NCI-H1105 treated with DMSO at 0.1 percent for 48 hours (cell line): ENCODE data around the gene FAN1.
A peak's percentile ranks its signal among the peaks of the same experiment; 100 is the strongest.
"Not testable (repeated sequence)": the region's sequence is repeated elsewhere in the genome, so short reads cannot be mapped to it uniquely, and the experiment has no call there.

Experiments used
- DNase-seq: peaks from one replicate; lab custom pipeline; 2025; lab: John Stamatoyannopoulos, UW

Gene FAN1

GRCh38 chr15:30903497-30904187, at the start of gene FAN1:
Gene FAN1 (plus strand): TSS chr15:30903915. CDS start chr15:30904664, 749 bp downstream.
- DNase-seq: peak; percentile 77

GRCh38 chr15:30859091-30859874, 44.4 kb upstream of the FAN1 start:
- DNase-seq: no peak

GRCh38 chr15:30865257-30865656, 38.5 kb upstream of the FAN1 start:
- DNase-seq: no peak

DNA sequence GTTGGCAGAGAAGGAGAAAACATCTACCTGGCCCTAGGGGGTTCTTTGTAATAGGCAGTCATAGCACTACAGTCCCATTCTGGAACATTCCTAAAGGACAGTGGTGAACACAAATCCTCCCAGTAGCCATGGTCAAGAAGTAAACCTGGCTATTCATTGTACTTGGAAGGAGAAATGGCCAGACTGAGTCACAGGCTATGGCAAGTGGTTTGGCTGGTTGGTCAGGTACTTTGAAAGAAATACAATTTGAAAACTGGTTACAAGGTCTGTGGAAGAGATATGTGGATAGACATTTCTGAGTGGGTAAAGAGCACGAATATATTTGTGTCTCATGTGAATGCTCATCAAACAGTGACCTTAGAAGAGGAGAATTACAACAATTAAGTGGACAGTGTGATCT, 33.0 kb upstream of the FAN1 start:
- DNase-seq: no peak

- DNase-seq: no peak
Measured at GRCh38 chr15:30872341-30872748, 31.4 kb upstream of the FAN1 start.

DNA sequence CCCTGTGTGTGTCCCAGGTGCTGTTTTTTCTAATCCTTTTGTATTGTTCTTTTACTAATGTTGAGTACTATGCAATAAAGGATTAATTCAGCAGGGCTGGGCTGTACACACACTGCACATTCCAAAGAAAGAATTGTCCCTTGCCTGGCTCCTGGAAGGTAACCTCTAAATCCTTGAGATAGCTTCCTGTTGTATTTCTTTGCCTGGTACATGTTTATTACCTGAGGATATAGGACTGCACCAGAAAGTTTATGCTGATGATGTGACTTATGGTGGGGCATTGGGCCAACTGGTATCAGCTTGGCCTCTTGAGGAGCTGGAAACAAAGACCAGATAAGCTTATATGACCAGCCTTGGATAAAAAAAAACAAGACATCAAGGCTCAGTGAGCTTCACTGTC, 26.6 kb upstream of the FAN1 start:
- no peak for DNase-seq

- DNase-seq: no peak
Measured at GRCh38 chr15:30878515-30878914, 25.2 kb upstream of the FAN1 start.

DNA sequence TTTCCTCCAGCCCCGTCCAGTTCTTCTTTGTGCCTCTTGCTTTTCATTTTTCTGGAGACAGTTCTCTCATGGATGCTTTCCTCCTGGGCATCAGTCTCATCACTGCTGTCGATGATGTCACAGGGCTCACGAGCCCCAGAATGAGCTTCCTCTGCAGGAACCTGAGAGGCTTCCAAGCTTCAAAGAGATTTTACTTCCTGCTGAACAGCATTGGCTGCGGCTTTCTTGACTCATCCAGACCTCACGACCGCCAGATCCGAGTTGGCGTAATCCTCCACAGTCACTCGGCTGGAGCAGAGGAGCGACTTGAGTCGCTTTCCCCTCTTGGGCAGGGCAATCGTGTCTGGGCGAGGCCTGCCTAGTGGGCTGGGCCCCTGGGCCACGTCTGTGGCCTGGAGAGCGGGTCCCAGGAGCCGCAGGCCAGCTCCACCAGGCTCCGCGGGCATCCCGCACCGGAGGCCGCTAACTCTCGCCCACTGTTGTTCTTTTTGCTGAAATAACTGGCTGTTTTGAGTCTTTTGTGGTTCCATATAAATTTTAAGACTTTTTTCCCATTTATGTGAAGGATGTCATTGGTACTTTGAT, 20.8 kb upstream of the FAN1 start:
- DNase-seq: no peak

DNA sequence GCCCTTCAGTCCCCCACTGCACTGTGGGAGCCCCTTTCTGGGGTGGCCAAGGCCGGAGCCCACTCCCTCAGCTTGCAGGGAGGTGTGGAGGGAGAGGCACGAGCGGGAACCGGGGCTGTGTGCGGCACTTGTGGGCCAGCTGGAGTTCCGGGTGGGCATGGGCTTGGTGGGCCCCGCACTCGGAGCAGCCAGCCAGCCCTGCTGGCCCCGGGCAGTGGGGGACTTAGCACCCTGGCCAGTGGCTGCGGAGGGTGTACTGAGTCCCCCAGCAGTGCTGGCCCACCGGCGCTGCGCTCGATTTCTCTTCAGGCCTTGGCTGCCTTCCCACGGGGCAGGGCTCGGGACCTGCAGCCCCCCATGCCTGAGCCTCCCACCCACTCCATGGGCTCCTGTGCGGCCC, 20.0 kb upstream of the FAN1 start:
- DNase-seq: not testable (repeated sequence)

DNA sequence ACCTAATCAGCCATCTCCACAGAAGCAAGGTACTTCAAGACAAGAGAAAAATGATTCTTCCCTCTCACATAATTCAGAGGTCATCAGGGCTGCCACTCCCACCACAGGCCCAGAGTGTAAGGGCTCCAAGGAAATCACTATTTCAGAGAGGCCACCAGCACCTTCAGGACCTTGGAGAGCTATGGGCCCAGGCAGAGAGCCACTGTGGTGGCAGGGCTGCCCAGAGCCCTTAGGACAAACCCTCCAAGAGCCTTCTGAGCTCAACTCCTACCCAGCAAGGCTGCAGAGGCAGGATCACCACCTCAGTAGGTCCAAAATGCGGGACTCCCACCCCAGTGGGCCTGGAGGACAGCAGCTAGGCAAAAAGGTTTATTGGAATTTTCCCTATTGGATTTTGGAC, 17.9 kb upstream of the FAN1 start:
- DNase-seq: no peak

GRCh38 chr15:30889196-30889595, 14.5 kb upstream of the FAN1 start:
- no peak for DNase-seq

- DNase-seq: no peak
Measured at GRCh38 chr15:30895461-30896210, 8.1 kb upstream of the FAN1 start.

GRCh38 chr15:30896211-30896606, 7.5 kb upstream of the FAN1 start:
- no peak for DNase-seq

DNA sequence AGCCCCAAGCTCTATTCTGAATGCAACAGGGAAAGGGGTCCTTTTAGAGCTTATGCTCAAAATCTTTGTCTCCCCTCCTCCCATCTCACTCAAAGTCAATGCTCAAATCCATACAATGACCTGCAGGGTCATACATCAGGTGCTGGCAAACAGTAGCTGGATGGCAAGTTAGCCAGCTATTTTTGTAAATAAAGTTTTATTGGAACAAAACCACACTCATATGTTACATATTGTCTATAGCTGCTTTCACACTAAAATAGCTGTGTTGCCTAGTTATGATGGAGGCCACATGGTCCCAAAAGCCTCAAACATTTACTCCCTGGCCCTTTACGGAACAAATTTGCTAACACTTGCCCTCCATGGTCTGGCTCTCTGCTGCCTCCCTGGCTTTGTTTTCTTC, 1.8 kb upstream of the FAN1 start:
- no peak for DNase-seq

DNA sequence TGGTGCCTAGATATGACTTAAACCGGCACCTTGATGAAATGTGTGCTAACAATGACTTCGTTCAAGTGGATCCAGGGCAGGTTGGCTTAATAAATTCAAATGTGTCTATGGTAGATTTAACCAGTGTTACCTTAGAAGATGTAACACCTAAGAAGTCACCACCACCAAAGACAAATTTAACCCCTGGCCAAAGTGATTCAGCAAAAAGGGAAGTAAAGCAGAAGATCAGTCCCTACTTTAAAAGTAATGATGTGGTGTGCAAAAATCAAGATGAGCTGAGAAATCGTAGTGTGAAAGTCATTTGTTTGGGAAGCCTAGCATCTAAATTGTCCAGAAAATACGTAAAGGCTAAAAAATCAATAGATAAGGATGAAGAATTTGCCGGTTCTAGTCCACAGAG, 1.1 kb downstream of the FAN1 start:
- DNase-seq: no peak

DNA sequence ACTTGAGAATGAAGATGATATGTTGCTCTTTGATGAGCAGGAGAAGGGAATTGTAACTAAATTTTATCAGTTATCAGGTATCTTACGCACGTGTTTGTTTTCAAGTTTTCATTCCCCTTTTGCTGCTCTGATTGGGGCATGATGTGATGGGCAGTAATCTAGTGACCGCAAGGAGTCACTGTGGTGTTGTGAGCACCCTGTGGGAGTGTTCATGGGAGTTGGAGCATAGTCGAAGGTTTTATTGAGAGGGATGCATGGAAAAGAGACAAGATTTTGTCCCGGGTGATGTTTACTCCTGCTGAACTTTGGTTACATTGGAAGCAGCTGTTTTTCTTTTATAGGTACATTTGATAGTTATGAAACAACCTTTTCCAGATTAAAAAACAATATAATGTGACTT, 2.1 kb downstream of the FAN1 start:
- no peak for DNase-seq

DNA sequence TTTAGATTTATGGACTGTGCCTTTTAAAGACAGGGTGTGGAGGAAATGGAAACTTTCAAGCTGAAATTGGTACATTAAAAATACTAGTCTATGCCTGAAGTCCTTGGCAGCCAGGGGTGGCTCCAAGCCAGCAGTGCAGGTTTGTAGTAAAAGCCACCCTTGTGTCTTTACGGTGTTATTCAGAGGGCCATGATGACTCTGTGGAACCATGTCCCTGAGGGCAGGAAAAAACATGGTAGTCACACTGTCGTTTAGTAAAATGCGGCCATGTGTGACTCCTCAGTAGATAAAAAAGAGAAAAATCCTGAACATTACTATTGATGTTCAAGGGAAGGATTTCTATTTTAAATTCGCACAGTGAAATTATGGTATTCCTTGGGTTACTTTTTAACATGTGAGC, 2.7 kb downstream of the FAN1 start:
- no peak for DNase-seq

GRCh38 chr15:30913761-30914160, 10.0 kb downstream of the FAN1 start:
- no peak for DNase-seq

DNA sequence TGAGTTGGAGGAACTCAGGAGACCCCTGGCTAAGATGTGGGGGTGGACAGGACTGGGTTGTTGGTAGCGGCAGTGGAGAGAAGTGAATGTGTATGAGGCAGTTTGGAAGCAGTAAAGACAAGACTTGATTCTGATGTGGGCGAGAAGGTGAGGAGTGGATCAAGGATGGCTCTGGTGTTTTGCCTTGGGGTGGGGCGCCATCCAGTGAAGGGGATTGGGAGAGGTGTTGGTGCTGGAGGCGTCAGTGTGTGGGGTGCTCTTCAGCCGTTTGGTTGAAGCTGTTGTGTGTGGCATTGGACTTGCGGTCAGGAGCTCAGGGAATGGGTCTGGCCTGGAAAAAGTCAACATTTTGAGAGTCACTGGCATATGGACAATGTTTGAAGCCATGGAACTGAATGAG, 13.3 kb downstream of the FAN1 start:
- DNase-seq: no peak

GRCh38 chr15:30917675-30918074, 14.0 kb downstream of the FAN1 start:
- no peak for DNase-seq

DNA sequence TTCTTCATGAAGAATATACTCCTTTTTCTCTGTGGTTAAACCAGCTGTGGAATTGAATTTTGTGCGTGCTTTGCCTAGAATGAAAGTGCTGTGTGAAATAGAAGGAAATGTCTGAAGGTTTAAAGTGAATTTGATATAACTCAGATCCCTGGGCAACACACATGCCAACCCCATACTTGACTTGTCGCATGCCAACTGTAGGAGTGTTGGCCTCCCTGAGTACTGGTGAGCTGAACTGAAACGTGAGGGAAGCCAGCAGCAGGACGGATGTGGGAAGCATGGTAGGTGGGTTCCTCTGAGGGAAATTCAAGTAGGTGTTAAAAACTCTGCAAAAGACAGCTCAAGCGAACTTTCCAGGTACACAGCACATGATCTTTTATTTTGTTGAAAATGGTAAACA, 14.7 kb downstream of the FAN1 start:
- DNase-seq: no peak

GRCh38 chr15:30919877-30920550, 16.3 kb downstream of the FAN1 start:
- DNase-seq: no peak
